Measurements from ENCODE around the gene FAM184A. TPM values are rescaled to one million over a fixed set of nuclear protein-coding genes. Genes with fewer than 3 reads are reported as not detected.

Gene FAM184A
- total RNA-seq, 1 experiment from 2014 or later = 8.7 TPM

GRCh38 chr6:119084784-119085183 is 6.3 kb upstream of the FAM184A start:
- TF ChIP-seq TCF7L2 (IDR thresholded peaks at IDR 0.05; ENCODE audit: low read depth, low read length) = no peak
- no peak for TF ChIP-seq SIN3A (IDR thresholded peaks at IDR 0.05; ENCODE audit: borderline replicate concordance, insufficient read depth, low read depth, low read length)
- Histone ChIP-seq H3K36me3 (ENCODE audit: control insufficient read depth, insufficient read depth, low read length) (no peaks in the 10 kb centered on the region), H3K27ac (ENCODE audit: low read length) (no peak overlapping the region), H3K4me3 (ENCODE audit: low read depth in 2 of 2, low read length in 2 of 2) (no peak overlapping the region), H3K9me3 (ENCODE audit: control insufficient read depth, insufficient read depth, low read depth, low read length) (peaks cover 4% of the 10 kb centered on the region; the same call in 1 of the 2 replicates), H3K27me3 (ENCODE audit: control insufficient read depth, insufficient read depth, low read length) (peaks cover 11% of the 10 kb centered on the region), H3K4me1 (ENCODE audit: control insufficient read depth, insufficient read depth, low read length) (peaks cover 2% of the 10 kb centered on the region)
- BruUV-seq (replicated peaks) = no TSS peak
- intact Hi-C loops (cut with micrococcal nuclease; ENCODE audit: unreplicated experiment) = no loop called here
- in situ Hi-C loops (cut with HindIII; ENCODE audit: low pct_unique_long_range_greater_than_20kb, low sequenced_read_pairs) = no loop called here
- DNase-seq (ENCODE audit: low read depth, low spot score) (no peak), ATAC-seq (no peak)
- ChIA-PET CTCF (no interaction called here), POLR2A (no interaction called here)

- POLR2A ChIA-PET = no interaction called here
- Histone ChIP-seq H3K4me1 (ENCODE audit: control insufficient read depth, insufficient read depth, low read length) (peaks cover 7% of the 10 kb centered on the region), H3K36me3 (ENCODE audit: control insufficient read depth, insufficient read depth, low read length) (no peaks in the 10 kb centered on the region), H3K4me3 (ENCODE audit: low read depth in 2 of 2, low read length in 2 of 2) (no peak overlapping the region), H3K27ac (ENCODE audit: low read length) (no peak overlapping the region), H3K27me3 (ENCODE audit: control insufficient read depth, insufficient read depth, low read length) (peaks cover 9% of the 10 kb centered on the region), H3K9me3 (ENCODE audit: control insufficient read depth, insufficient read depth, low read depth, low read length) (peaks cover 4% of the 10 kb centered on the region; the same call in 1 of the 2 replicates)
- BruUV-seq (replicated peaks) = no TSS peak
- CTCF ChIA-PET = no interaction called here
- DNase-seq (ENCODE audit: low read depth, low spot score) (no peak), ATAC-seq (no peak)
- intact Hi-C loops (cut with micrococcal nuclease; ENCODE audit: unreplicated experiment) (no loop called here), in situ Hi-C loops (cut with HindIII; ENCODE audit: low pct_unique_long_range_greater_than_20kb, low sequenced_read_pairs) (no loop called here)
- TF ChIP-seq TCF7L2 (IDR thresholded peaks at IDR 0.05; ENCODE audit: low read depth, low read length) (no peak), POLR2AphosphoS5 (IDR thresholded peaks at IDR 0.05; ENCODE audit: low read depth, low read length) (no peak), REST (IDR thresholded peaks at IDR 0.05; ENCODE audit: insufficient read depth in 1 of 2, low read depth in 2 of 2, low read length in 1 of 2) (no peak), SIN3A (IDR thresholded peaks at IDR 0.05; ENCODE audit: borderline replicate concordance, insufficient read depth, low read depth, low read length) (no peak)
Observed at GRCh38 chr6:119083007-119083406, 4.5 kb upstream of the FAM184A start.

- intact Hi-C loops (cut with micrococcal nuclease; ENCODE audit: unreplicated experiment) (no loop called here), in situ Hi-C loops (cut with HindIII; ENCODE audit: low pct_unique_long_range_greater_than_20kb, low sequenced_read_pairs) (no loop called here)
- H3K4me1 ChIP-seq (ENCODE audit: control insufficient read depth, insufficient read depth, low read length) = peaks cover 14% of the 10 kb centered on the region
- ATAC-seq (no peak), DNase-seq (ENCODE audit: low read depth, low spot score) (no peak)
- peaks cover 8% of the 10 kb centered on the region for H3K27me3 ChIP-seq (ENCODE audit: control insufficient read depth, insufficient read depth, low read length)
- TF ChIP-seq REST (IDR thresholded peaks at IDR 0.05; ENCODE audit: insufficient read depth in 1 of 2, low read depth in 2 of 2, low read length in 1 of 2) (no peak), POLR2AphosphoS5 (IDR thresholded peaks at IDR 0.05; ENCODE audit: low read depth, low read length) (no peak), TCF7L2 (IDR thresholded peaks at IDR 0.05; ENCODE audit: low read depth, low read length) (no peak), CTCF (IDR thresholded peaks at IDR 0.05) (no peak), SIN3A (IDR thresholded peaks at IDR 0.05; ENCODE audit: borderline replicate concordance, insufficient read depth, low read depth, low read length) (no peak)
- no peaks in the 10 kb centered on the region for H3K36me3 ChIP-seq (ENCODE audit: control insufficient read depth, insufficient read depth, low read length)
- ChIA-PET POLR2A (no interaction called here), CTCF (interaction anchor here (0.6 kb wide), 1 partner anchor 116 kb away, joined by 5 read pairs; no protein-coding TSS in a partner anchor)
- H3K9me3 ChIP-seq (ENCODE audit: control insufficient read depth, insufficient read depth, low read depth, low read length) = peaks cover 4% of the 10 kb centered on the region; the same call in 1 of the 2 replicates
- peak overlapping the region; percentile 67 to 70 for H3K4me3 ChIP-seq (ENCODE audit: low read depth in 2 of 2, low read length in 2 of 2)
- BruUV-seq (replicated peaks) = no TSS peak
- H3K27ac ChIP-seq (ENCODE audit: low read length) = peak overlapping the region; percentile 77
Observed at GRCh38 chr6:119079283-119079809, 882 bp upstream of the FAM184A start.
